Epithelial cell of esophagus (primary cell): ENCODE results near the gene MRPL17.
A peak's percentile ranks its signal among the peaks of the same experiment; 100 is the strongest.
"Not testable (repeated sequence)": the region's sequence is repeated elsewhere in the genome, so short reads cannot be mapped to it uniquely, and the experiment has no call there.

Source experiments
- DNase-seq: peaks from one replicate; pipeline ENCODE4 v3.0.0; 2010; ENCODE audit warnings: low read depth
- H3K4me3 ChIP-seq: 2 replicates; pipeline ENCODE4 v1.5.1; 2011; ENCODE audit warnings: mild to moderate bottlenecking, low read length, control low read depth
- TF ChIP-seq, protein P1 (sequence below): IDR thresholded peaks from 2 replicates; pipeline ENCODE4 v1.5.1; 2011; ENCODE audit warnings: low read depth, mild to moderate bottlenecking, low read length, control low read depth, inconsistent platforms; ENCODE audit not compliant: insufficient read depth; ENCODE audit errors: missing control alignments

MRPL17 gene

GRCh38 chr11:6694229-6694535 is 11.0 kb upstream of the MRPL17 start:
- TF ChIP-seq, protein P1, sequence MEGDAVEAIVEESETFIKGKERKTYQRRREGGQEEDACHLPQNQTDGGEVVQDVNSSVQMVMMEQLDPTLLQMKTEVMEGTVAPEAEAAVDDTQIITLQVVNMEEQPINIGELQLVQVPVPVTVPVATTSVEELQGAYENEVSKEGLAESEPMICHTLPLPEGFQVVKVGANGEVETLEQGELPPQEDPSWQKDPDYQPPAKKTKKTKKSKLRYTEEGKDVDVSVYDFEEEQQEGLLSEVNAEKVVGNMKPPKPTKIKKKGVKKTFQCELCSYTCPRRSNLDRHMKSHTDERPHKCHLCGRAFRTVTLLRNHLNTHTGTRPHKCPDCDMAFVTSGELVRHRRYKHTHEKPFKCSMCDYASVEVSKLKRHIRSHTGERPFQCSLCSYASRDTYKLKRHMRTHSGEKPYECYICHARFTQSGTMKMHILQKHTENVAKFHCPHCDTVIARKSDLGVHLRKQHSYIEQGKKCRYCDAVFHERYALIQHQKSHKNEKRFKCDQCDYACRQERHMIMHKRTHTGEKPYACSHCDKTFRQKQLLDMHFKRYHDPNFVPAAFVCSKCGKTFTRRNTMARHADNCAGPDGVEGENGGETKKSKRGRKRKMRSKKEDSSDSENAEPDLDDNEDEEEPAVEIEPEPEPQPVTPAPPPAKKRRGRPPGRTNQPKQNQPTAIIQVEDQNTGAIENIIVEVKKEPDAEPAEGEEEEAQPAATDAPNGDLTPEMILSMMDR = no peak
- H3K4me3 ChIP-seq = no peak overlapping the region
- no peak for DNase-seq

DNA sequence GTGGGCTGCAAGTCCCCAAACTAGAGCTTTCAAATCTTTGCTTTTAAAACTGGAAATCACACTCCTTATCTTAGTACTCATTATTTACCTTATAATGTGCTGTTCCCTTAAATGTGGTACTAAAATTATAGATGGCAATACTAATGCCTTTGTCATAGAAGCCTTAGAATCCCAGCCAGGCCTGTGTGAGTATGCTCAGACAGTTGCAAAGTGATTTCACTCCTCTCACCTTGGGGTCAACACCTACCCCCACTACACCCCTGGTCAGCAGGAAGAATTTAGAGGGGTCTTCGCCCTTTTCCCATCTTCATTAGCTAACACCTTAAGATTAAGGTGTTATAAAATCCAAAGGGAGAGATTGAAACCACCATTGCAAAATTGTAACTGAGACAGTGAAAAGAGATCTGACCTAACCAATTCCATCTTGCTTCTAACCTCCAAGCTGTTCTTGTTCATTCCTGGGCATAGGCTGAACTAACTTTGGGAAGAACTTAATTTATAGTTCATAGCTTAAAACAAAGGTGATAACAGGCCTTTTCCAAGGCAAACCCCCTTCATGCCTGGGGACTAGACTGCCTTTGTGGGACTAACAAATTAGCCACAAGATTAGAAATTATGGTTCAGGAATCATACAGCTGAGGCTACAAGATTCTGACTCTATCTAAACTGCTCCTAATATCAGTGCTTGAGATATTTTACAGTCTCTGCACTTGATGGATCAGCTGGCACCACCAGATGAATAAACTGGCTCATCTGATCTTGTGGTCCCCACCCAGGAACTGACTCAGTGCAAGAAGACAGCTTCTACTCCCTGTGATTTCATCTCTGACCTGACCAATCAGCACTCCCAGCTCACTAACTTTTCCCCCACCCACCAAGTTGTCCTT is 10.4 kb upstream of the MRPL17 start:
- no peak overlapping the region for H3K4me3 ChIP-seq
- TF ChIP-seq, protein P1 = no peak
- DNase-seq = peak; percentile 87

DNA sequence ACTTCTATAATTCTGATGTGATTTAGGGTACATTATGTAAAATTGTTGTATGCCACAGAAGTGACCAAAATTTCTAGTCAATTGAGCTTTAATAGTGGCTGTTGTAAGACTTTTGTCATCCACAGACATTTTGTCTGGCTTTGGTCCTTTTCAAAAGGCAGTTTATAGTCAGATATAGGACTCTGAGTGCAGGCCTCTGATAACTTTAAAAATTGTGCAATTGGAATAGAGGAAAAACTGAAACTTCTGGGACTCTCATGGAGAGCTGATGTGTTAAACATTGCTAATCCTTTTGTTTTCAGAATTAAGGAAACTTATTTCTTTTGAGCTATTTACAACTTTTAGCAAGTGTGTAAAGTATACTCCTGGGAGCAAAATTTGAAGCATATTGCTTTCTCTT is 9.0 kb upstream of the MRPL17 start:
- TF ChIP-seq, protein P1 = no peak
- no peak overlapping the region for H3K4me3 ChIP-seq
- no peak for DNase-seq

- H3K4me3 ChIP-seq, DNase-seq: not testable (repeated sequence)
These were observed 7.4 kb upstream of the MRPL17 start for GRCh38 chr11:6690431-6691132.

DNA sequence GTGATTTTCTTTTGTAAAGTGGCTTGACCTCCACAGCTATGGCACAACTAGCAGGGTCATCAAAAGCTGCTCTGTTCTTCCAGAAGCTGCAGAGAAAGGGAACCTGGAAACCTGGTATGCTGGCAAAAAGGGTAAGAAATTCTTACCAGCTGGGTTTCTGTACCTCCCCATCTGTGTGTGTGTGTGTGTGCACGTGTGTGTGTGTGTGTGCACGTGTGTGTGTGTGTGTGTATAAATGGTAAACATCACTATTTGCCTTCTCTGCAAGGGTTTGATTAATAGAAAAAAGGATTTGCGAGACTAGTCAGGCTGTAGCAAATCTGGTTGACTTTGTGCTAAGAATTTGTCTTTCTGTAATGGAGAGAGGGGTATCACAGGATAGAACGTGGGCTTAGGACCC is 4.7 kb upstream of the MRPL17 start:
- no peak for DNase-seq
- TF ChIP-seq, protein P1 = no peak
- H3K4me3 ChIP-seq = no peak overlapping the region

DNA sequence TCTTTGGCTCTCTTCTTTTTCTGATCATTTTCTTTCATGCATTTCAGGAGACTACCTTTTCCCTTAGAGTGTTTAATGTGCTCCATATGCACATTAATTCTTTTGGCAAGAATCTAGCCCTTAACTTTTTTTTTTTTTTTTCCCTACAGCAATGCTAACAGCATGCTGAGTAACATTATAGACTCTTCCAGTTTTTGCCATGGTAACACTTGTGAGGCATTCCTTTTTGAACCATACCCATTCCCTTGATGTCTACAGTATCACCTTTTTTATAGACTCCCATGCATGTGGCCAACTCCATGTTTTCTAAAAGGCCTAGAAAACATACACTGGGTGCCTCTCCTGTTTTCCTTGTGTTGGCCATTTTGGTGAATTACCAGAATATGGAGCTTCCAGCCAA is 2.9 kb upstream of the MRPL17 start:
- DNase-seq = no peak
- no peak overlapping the region for H3K4me3 ChIP-seq
- TF ChIP-seq, protein P1 = no peak

DNA sequence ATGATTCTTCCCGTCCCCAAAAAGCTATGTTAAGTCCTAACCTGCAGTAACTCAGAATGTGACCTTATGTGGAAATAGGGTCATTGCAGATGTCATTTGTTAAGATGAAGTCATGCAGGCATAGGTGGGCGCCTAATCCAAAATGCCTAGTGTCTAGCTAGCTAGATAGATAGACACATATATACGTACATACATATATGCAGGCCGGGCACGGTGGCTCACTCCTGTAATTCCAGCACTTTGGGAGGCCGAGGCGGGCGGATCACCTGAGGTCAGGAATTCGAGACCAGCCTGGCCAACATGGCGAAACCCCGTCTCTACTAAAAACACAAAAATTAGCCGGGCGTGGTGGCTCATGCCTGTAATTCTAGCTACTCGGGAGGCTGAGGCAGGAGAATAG is 928 bp upstream of the MRPL17 start:
- not testable (repeated sequence) for DNase-seq, H3K4me3 ChIP-seq

DNA sequence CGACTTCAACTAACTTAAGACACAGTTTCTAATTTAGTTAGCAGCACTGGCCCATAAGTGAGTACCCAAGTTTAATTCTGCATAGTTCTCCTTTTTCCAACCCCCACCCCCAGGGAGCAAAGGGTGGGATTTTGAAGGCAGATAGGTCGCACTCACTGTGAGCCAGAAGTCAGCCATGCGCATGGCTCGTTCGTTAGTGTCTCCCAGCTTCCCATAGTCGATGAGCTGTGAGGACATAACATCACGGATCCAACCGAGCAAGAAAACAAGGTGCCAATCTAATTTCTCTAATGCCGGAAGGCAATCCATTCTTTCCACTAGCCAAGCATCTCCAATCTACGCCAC is 577 bp downstream of the MRPL17 start:
- H3K4me3 ChIP-seq = peak overlapping the region; percentile 99
- DNase-seq = no peak
- TF ChIP-seq, protein P1 = no peak
